Smooth muscle cell of the brain vasculature (primary cell): ENCODE measurements around the gene MRPS7.

Experiments
- DNase-seq: peaks from one replicate; pipeline ENCODE4 v3.0.0-alpha.2; 2012; ENCODE audit warnings: low read depth, low spot score

MRPS7 gene

GRCh38 chr17:75308732-75309629, 47.3 kb downstream of the MRPS7 start:
- DNase-seq: no peak

GRCh38 chr17:75313941-75314551, 52.4 kb downstream of the MRPS7 start:
- no peak for DNase-seq

GRCh38 chr17:75315541-75316243, 54.0 kb downstream of the MRPS7 start:
- no peak for DNase-seq
